Globus pallidus (tissue), 1 donor: ENCODE results near the gene SP3.
"Not testable (repeated sequence)": the region's sequence is repeated elsewhere in the genome, so short reads cannot be mapped to it uniquely, and the experiment has no call there.

Experiments
- DNase-seq: peaks from one replicate; pipeline ENCODE4 v3.0.0-alpha.2; 2015; ENCODE audit warnings: low spot score

Gene SP3

DNA sequence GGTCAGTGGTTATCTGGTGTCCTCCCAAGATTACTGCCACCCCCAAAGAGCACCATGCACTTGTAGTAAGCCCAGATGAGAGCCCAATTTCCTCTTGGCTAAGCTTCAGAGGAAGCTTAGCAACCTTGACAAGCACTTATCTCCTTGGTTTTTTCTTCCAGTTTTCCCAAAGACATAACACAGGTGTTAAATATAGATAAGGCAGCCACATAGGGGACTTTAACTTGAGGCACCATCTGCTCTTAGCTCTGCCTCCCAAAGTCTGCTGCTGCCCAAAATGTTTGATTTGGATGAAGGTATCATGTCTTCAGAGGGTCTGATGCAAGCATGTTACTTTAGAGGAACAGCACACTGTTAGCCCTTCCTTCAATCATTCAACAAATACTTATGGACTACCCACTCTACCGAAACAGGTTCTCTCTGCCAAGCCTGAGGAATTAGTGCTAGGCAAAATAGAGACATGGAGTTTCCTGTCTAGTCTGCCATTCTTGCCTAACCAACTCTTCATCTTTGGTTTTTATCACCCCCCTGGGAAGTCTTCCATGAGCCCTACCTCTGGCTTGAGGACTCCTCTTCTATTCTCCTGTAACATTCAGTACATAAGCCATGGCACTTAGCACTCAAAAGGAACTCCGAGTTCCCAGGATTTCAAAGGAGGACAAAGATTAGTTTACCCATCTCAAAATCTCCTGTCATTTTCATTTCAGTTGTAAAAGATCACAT, 73.7 kb downstream of the SP3 start:
- no peak for DNase-seq

DNA sequence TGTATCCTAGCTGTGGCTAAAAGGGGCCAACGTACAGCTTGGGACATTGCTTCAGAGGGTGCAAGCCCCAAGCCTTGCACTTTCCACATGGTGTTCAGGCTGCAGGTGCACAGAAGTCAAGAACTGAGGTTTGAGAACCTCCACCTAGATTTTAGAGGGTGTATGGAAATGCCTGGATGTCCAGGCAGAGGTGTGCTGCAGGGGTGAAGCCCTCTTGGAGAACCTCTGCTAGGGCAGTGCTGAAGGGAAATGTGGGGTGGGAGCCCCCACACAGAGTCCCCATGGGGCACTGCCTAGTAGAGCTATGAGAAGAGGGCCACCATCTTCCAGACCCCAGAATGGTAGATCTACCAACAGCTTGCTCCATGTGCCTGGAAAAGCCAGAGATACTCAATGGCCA, 75.7 kb downstream of the SP3 start:
- not testable (repeated sequence) for DNase-seq

DNA sequence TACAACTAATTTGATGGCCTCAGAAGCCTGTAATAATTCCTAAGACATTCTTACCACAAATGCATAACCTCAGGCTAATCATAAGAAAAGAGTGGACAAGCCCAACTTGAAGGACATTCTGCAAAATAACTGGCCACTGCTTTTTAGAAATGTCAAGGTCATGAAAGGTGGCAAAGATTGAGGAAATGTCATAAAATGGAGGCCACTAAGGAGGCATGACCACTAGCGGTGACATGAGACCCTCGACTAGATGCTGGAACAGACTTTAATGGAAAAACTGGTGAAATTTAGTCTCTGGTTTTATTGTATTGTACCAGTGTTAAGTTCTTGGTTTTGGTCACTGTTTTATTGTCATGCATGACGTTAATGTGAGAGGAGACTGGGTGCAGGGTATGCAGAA, 78.6 kb downstream of the SP3 start:
- no peak for DNase-seq

DNA sequence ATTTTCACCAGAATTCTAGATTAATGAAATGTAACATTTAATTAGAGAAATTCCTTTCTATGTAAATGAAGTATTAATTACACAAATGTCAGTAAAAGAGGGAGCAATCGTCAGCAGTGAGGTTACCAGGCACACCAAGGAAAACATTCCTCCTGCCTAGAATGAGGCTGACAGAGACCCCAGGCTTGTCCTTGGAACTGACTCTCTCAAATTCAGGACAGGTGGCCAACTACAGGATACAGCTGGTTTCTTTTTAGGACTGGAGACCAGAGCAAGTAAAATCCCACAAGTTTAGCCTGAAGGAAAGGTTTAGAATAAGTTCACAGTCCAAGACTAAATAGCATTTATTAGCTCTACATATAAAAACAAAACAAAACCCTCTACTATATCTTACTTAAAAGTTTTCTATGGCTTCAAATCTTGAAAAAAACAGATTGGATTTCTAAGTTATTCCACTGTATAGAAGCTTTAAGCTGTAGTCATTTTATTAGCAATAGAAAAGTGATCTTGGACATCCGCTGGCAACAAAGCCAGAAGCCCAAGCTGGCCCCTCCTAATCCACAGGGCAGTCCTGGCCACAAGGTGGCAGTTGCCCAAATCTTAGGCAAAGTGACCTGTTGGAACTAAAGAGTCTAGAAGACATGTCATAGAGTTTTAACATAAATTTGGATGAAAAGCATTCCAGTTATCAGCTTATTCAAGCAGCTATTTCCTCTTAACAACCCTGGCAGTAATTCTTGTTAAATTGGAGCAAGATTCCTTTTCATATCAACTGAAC, 81.0 kb downstream of the SP3 start:
- DNase-seq: peak; percentile 31

DNA sequence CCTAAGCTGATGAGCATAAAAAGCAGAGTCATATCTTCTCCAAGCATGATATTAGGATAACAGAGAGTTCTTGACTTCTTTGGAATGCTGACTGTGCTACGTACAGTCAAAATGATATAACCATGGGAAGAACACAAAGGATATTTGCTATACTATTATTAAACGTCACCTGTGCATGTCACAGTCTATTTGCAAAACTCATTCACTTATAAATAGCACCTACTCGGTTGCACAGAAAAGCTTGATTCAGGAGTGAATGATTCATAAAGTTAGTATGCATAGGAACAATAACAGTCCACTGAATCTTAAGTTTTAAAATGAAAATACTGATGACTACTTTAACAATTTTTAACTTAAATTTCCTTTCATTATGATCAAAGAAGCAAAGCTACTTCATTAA, 83.3 kb downstream of the SP3 start:
- no peak for DNase-seq

DNA sequence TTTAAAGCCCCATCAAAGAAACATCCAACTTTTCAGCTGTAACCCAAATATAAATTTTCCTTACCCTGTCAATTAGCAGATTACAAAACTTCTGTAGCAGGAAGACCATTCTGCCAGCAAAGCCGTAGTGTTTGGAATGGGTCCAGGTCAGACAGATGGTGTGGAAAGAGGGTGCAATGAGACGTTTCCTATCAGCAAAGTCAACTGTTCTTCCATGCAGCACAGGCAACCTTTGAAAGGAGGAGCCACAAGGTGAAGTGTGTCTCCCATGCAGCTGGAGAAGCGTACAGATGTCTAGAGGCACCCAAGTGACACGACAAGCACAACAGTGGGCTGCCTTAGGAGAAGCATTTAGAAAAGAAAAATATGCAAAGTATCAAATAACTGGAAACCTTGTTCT, 83.7 kb downstream of the SP3 start:
- no peak for DNase-seq

DNA sequence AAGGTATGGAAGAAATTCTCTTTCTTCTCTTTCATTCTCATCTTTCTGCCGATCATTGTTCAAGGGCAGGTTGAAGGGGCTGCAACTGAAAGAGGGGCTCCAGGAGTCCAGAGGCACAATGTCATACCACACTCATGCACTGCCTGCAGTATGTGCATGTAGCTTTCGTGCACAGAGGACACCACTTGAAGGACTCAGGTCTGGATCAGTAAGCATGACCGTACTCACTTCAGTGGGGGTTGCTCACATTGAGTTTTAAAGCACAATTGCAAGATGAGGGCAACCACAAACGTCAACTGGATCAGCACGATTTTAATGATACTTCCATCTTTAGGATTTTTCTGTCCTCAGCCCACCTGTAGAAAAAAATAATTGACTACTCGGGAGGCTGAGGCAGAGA, 84.6 kb downstream of the SP3 start:
- DNase-seq: no peak

DNA sequence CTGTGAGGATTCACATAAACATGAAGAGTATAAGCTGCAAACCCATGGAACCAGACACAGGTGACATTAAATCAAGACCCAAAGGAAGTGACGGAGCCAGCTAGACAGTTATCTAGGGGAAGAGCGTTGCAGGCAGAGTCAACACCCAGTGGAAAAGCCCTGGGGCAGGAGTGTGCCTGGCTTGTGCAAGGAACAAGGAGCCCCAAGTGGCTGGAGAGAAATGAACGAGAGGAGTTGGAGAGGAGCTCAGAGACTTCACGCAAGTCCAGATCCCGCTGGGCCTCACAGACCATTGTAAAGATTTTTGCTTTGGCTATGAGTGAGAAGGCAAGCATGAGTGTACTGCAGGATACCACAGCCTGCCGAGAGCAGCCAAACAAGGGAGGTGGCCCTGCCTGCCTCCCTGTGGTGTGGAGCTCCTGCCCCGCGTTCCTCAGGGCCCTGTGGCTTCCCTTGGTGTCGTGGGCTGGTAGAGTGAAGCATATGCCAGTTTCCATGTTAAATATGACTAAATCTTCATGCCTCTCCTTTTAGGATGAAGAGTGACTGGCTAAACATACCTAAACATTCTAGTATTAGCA, 88.2 kb downstream of the SP3 start:
- DNase-seq: no peak

DNA sequence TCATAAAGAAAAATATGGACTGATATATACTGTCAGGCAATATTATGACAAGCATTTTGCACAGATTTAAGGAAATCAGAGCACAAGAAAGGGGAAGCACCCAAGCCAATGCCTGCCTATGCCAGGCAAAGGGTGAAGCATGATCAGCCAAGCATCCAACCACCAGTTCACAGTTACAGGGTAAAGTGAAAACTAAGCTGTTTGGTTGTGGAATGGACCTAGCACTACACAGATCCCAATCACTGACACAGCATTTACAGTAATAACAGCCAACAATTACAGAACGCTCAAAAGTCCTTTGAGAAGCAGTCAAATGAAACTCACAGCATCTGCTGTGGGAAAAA, 90.3 kb downstream of the SP3 start:
- no peak for DNase-seq

DNA sequence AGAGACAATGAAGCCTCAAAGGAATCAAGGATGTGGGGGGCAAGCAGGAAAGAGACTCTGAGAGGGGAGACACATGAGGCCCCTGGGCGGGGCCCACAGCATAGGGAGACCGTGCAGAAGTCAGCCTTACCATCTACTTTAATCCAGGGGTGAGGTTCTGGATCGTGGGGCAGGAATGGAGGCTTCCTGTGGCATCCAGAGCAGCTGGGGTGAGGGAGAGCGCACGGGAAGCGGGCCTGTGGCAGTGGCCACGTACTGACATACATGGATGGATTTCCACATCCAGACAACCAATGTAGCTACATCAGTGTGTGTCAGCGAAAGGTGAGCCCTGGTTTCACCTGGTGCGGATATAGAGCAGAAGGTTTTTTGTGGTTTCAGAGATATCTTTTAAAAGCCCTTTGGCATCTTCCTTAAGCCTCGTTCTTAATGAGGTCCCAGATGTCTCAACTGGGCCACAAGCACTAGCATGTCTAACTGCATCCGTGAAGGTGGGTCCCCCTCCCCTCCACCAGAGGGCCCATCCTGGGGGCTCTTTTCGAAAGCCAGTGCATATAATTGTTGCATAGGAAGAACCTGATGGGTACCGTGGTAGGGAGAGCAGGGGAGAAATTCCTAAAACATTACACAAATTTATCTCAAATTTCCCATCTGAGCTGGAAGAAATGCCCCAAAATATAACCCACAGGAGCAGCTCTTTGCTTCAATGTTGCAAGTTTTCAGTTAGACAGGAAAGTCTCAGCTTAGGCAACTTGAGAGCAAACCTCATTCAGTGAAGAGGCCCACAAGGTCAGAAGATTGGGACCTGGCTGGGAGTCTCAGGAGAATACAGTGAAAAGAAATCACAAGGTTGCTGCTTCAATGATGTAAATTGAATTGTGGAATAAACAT, 90.9 kb downstream of the SP3 start:
- DNase-seq: no peak

DNA sequence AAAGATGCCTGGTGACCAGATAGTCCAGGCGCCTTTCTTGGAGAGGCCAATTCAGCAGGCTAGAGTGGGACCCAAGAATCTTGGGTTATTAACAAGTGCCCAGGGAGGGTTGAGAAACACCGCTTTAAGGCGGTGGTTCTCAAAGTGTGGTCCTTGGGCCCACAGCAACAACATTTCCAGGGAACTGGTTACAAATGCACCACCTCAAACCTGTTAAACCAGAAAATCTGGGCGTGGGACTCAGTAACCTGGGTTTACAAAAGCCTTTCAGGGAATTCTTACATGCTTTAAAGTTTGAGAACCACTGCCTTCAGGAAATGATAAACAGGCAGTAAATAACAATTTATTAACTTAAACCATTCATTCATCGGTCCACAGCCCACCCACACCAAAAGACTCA, 92.5 kb downstream of the SP3 start:
- DNase-seq: no peak

DNA sequence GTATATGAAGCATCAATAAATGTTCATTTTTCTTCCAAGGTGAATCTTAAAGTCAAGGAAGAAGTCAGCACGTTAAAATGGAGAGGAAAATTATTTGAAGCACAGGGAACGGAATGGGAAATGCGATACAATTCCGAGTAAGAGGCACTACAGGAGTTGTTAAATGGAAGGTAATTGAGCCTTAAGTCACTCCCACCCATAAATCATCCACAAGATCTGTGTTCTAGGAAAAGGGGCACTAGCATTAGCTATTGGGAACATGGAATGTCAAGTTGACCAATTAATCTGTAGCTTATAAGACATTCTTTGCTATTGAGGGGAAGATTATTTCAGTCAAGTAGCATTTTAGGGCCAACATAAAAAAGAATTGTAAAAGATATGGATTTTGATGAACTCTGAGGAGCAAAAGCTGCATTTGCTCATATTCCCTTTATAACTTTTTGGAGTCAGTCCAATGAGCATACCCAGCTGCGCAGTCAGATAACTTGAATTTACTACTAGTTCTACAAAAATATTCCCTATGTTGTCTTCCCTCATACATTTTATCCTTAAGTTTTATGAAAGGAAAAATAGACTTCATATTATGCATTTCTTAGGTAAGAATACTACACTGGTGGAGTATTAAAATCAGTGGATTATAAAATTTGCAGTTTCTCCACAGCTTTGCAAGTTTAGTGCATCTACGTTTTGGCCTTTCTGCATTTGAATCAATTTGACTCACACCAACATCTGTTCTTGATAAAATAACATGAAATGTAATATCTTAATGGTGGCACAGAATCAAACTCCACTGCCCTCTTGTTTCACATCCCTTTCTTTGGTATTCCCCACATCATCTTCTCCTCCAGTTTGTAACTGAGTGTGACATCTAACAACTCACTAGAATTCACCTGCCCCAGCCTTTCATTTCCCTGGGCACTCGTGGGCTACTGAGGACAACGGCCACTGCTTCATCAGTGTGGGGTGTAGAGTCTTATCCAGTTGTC, 95.6 kb downstream of the SP3 start:
- DNase-seq: no peak

DNA sequence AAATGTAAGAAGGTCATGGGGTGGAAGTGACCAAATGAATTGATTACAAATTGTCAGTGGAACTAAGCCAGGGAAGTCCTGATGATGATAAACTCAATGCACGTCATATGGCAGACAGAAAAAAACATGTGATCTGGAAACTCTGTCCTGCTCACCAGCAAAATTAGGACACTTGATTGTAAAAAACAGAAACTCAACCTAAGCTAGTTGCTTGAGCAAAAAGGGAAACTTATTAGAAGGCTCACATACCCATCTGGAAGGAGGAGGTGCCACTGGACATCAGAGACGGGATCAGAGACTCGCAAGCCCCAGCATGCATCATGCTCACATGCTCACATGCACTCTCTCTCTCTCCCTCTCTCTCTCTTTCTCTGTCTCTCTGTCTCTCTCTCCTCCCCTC, 96.8 kb downstream of the SP3 start:
- DNase-seq: no peak

DNA sequence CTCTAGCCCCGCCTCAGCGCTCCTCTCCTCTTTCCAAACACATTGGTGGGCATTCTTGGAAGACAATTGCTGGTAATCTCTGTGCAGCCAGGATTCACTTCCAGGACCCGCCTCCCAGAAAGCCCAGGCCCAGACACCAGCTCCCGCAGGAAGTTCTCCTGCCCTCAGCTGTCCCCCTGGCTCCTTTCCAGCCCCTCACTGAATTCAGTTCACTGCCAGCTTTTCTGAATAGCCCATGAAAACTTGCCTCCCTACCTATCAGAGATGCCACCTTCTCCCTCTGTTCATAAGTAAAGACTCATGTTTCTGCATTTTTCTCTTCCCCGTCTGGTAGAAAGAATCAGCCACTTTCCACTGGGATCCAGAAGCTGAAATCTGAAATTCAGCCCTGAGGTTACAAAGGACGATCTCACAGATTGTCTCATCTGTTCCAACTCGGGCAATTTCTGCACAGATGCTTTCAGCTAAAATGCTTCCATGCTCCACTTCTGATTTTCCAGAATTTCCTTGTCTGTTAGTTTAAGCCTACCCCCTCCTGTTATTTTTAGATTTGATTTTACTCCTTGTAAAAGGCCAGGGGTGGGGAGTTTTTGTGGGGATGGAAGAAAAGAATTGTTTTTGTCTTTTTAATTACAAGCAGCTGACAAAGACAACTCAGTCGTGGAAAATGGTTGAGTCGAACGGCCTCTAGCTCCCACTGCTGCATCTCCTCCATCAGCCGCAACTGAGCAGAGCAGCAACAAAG, 98.1 kb downstream of the SP3 start:
- no peak for DNase-seq

DNA sequence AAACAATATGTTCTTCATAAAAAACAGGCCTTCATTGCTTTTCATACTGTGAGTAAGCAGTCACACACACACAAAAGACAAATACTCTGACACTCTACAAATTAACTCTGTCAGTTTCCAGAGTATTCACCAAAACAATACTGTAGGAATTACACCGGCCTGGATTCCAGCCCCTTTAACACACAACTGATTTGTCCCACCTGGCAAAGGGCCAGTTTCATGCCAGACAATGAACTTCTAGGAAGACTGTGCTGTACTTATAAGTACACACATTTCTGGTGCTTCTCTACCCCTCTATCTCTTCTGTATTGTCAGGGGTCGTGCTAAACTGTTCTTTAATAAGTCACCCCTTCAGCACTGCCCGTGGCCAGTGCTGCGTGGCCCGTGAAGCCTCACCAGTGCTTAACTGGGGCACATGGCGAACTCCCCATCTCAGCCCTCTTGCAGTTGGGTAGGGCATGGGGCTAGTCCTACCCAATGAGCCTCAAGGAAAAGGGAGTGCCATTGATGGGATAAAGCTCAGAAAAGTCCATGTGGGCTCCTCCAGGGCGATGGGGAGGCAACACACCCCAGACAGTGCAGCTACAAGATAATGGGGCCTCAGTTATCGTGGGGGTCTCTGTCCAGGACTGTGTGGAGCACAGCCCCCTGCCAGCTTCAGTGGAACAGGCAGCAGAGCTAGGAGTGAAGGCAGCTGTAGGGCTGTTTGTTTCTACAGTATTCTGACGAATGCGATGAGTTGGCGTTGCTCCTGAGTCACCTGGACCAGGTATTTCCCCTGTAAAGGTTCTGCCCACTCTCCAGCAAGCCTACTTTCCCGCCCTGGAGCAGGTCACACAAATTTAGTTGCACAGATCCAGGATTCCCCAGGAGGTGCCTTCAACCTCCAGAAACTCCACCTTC, 99.0 kb downstream of the SP3 start:
- no peak for DNase-seq

DNA sequence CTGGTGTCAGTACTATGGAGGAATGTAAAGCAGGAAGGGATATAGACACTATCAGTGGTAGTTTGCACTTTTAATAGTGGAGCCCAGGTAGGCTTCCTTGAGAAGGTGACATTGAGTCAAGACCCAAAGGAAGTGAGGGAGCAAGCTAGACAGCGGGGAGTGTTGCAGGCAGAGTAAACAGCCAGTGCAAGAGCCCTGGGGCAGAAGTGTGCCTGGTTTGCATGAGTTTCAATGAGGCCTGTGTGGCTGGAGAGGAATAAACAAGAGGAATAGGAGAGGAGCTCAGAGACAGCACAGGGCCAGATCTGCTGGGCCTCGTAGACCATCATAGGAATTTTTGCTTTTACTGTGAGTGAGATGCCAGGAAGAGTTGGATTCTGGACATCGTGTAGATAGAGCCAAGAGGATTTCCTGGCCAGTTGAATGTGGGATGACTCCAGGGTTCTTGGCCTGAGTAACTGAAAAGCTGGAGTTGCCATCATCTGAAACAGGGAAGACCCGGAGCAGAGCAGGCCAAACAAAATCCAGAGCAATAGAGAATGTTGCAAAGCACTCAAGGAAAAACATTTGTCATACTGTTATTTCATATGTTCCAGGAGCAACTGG, 102.5 kb downstream of the SP3 start:
- DNase-seq: no peak

DNA sequence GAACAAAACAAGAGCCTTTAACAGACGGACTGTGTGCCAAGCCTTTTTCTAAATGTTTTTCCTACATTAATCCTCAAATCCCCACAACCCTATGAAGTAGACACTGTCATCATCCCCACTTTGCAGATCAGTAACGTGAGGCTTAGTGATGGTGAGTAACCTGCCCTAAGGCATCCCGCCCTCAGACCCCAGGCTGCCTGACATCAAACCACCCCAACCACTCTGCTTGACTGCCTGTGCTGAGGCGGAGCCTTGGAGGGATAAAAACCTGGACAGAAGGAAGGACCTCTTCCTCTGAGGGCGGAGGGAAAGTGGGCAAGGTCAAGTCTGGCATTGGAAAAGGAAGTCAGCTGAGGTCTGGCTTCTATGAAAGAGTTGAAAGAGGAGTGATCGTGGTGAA, 104.6 kb downstream of the SP3 start:
- DNase-seq: no peak

DNA sequence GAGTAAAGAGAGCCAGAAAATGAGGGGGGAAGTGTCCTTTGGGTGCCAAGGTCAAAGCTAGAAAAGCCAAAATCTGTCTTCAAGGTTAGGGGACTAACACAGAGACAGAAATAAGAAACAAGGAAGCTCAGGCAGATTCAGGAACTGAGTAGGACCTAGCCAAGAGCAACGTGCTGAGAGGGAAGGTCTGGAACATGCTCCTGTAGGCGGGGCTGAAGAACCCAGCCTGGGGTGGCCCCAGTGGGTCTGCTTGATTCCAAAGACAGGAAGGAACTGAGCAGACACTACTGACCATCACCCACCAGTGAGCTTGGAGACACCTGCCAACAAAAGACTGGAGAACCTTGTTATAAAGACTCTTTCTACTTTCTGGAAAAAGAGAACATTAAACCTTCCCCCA, 105.1 kb downstream of the SP3 start:
- DNase-seq: no peak

DNA sequence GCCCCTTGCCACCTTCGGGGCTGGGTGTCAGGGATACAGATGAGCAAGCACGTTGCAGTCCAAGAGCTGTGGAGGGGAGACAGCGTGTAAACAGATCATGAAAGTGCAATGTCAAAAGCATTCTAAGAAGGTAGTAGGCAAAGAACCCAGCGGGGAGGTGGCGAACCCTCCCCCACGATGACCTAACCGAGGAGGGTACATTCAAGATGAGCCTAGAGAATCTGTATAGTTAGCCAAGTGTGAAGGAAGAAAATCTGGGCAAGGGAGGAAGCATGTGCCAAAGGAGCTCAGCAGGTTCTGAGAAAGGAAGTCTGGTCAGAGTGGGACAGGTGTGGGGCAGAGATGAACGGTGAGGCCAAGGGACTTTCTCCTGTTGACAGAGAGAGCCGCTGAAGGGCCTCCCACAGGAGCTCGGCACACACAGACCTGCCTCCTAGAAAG, 106.9 kb downstream of the SP3 start:
- no peak for DNase-seq
